Measurements from ENCODE around the gene FFAR4. TPM values are rescaled to one million over a fixed set of nuclear protein-coding genes. Genes with fewer than 3 reads are reported as not detected.

Gene FFAR4
- total and polyA plus RNA-seq, 7 donors, result 0.01 to 0.18 (median 0.08) TPM; not detected in 3

DNA sequence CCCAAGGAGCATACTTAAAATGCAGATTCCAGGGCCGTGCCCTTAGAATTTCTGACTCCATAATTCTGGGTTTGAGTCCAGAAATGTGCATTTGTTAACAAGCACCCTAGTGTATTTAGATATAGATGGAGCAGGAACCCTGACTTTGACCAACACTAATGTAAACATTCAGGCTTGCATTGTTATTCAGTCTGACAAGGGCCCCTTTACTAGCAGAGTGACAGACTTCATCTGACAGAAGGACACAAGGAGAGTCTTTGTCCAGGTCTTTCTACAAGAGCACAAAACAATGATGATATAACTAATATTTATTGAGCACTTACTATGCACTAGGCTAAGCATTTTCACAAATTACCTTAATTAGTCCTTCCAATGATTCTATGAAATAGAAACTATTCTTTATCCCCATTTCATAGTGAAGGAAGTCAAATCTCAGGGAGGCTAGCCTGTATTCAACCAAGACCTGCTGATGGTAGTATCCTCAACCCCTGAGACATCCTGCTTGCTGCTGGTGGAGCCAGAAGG lies 30.7 kb downstream of the FFAR4 start:
- DNase-seq (no peak), ATAC-seq (no peak)
- H3K9me3 ChIP-seq, result no peaks in the 10 kb centered on the region
- no peak overlapping the region for H3K4me3 ChIP-seq
- H3K4me1 ChIP-seq, result no peaks in the 10 kb centered on the region
- TF ChIP-seq, protein P1, sequence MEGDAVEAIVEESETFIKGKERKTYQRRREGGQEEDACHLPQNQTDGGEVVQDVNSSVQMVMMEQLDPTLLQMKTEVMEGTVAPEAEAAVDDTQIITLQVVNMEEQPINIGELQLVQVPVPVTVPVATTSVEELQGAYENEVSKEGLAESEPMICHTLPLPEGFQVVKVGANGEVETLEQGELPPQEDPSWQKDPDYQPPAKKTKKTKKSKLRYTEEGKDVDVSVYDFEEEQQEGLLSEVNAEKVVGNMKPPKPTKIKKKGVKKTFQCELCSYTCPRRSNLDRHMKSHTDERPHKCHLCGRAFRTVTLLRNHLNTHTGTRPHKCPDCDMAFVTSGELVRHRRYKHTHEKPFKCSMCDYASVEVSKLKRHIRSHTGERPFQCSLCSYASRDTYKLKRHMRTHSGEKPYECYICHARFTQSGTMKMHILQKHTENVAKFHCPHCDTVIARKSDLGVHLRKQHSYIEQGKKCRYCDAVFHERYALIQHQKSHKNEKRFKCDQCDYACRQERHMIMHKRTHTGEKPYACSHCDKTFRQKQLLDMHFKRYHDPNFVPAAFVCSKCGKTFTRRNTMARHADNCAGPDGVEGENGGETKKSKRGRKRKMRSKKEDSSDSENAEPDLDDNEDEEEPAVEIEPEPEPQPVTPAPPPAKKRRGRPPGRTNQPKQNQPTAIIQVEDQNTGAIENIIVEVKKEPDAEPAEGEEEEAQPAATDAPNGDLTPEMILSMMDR (IDR thresholded peaks at IDR 0.05), result no peak
- intact Hi-C loops (cut with DNase I), result no loop called here
- peaks cover 0 to 31% (median 0%) of the 10 kb centered on the region in 3 donors for H3K27me3 ChIP-seq (ENCODE audit: insufficient read depth in 3 of 3, low read length in 2 of 3)
- 92 to 100% (median 96%) methylated on average over 1 of the region's 1 CpG for WGBS, 3 donors
- no peak overlapping the region for H3K27ac ChIP-seq
- no peaks in the 10 kb centered on the region for H3K36me3 ChIP-seq (ENCODE audit: insufficient read depth in 1 of 2, low read depth in 1 of 2)

DNA sequence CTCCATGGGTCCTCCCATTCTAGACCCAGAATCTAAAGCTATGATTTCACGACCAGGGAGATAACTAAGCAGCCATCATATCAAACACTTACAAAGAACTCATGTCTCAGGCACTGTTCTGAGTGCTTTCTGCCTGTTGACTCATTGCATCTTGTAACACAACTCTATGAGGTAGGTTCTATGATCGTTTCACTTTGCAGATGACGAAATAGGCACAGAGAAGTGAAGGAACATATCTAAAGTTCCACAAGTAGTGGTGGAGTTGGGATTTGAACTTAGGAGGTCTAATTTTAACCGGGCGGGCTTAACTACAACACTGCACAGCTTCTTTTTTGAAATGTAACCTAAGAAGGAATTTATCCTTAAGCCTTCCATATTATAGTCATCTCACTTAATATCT lies 31.7 kb downstream of the FFAR4 start:
- H3K4me3 ChIP-seq, result no peak overlapping the region
- H3K27me3 ChIP-seq (ENCODE audit: insufficient read depth in 3 of 3, low read length in 2 of 3), result peaks cover 0 to 41% (median 0%) of the 10 kb centered on the region in 3 donors
- TF ChIP-seq, protein P1 (IDR thresholded peaks at IDR 0.05), result no peak
- no peaks in the 10 kb centered on the region for H3K9me3 ChIP-seq
- no peak for ATAC-seq
- no peaks in the 10 kb centered on the region for H3K36me3 ChIP-seq (ENCODE audit: insufficient read depth in 1 of 2, low read depth in 1 of 2)
- 84 to 93% (median 88%) methylated on average over 5 of the region's 5 CpGs for WGBS, 3 donors
- H3K27ac ChIP-seq, result no peak overlapping the region
- DNase-seq, result no peak
- H3K4me1 ChIP-seq, result no peaks in the 10 kb centered on the region
- intact Hi-C loops (cut with DNase I), result no loop called here

DNA sequence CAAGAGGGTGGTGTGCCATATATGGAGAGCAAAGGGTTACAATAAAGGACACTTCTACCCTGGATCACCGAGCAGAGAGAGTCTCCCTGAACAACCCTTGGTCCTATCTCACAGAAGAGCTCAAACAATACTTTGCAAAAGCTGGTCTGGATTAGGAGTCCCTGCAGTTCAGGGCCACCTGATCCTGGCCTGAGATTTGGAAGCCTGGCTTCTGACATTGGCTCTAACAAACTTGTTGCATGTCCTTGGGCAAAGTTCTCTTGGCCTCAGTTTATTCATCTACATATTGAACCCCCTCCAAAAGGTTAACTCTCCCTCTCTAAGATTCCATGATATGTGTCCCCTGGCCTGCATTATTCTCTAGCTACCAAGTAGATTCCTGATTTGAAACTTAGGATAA lies 32.9 kb downstream of the FFAR4 start:
- Histone ChIP-seq H3K27me3 (ENCODE audit: insufficient read depth in 3 of 3, low read length in 2 of 3) (peaks cover 0 to 49% (median 0%) of the 10 kb centered on the region in 3 donors), H3K4me1 (no peaks in the 10 kb centered on the region), H3K27ac (no peak overlapping the region), H3K4me3 (no peak overlapping the region), H3K36me3 (ENCODE audit: insufficient read depth in 1 of 2, low read depth in 1 of 2) (no peaks in the 10 kb centered on the region), H3K9me3 (no peaks in the 10 kb centered on the region)
- TF ChIP-seq, protein P1 (IDR thresholded peaks at IDR 0.05), result no peak
- intact Hi-C loops (cut with DNase I), result no loop called here
- WGBS, 3 donors, result 17 to 39% (median 33%) methylated on average over 1 of the region's 1 CpG
- ATAC-seq, result no peak
- DNase-seq, result no peak

DNA sequence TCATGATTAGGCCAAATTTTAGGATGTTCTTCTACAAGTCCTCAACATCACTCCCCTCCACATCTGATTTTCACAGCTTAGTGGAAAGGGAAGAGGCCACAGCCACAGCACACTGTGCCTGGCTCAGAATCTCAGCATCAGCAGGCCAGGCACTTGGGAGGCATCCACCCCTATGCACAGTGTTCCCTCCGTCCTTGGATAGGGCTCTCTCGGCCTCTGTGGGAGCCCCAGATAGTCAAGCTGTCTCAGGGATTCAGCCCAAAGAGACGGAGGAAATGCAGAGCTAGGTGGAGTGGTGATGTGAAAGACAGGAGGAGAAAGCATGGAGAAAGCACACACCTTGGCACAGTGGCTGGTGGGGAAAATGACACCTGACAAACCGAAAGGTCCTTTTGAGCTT lies 33.3 kb downstream of the FFAR4 start:
- intact Hi-C loops (cut with DNase I), result no loop called here
- 76 to 81% (median 80%) methylated on average over 4 of the region's 4 CpGs for WGBS, 3 donors
- Histone ChIP-seq H3K27me3 (ENCODE audit: insufficient read depth in 3 of 3, low read length in 2 of 3) (peaks cover 0 to 49% (median 2%) of the 10 kb centered on the region in 3 donors), H3K9me3 (no peaks in the 10 kb centered on the region), H3K36me3 (ENCODE audit: insufficient read depth in 1 of 2, low read depth in 1 of 2) (no peaks in the 10 kb centered on the region), H3K4me1 (no peaks in the 10 kb centered on the region), H3K4me3 (no peak overlapping the region), H3K27ac (no peak overlapping the region)
- ATAC-seq, result no peak
- TF ChIP-seq, protein P1 (IDR thresholded peaks at IDR 0.05), result no peak
- DNase-seq, result no peak

Data from psoas muscle (tissue), 8 donors.